HEK293 (cell line): ENCODE data around the gene FES.

Experiments
- CTCF ChIA-PET: fragments of 350-600 bp; formaldehyde crosslinking; extraction: SDS; loops from one replicate; lab custom pipeline; 2021; ENCODE audit warnings: antibody characterized with exemption; lab: Yijun Ruan, JAX
- POLR2A ChIA-PET: fragments of 300-600 bp; formaldehyde crosslinking; extraction: SDS; loops from one replicate; lab custom pipeline; 2020; ENCODE audit warnings: antibody characterized with exemption, inconsistent platforms; lab: Yijun Ruan, JAX
- H3K27ac ChIP-seq: fragments of 200-500 bp; sonication (Bioruptor generic); 2 replicates; pipeline ENCODE4 v1.5.1; 2014; ENCODE audit warnings: low read depth, low read length, control low read depth, inconsistent platforms; ENCODE audit errors: extremely low read depth
- H3K36me3 ChIP-seq, 2 experiments: fragments of 200-500 bp in 1 of 2; sonication (Bioruptor generic) in 1 of 2; 1 replicate in 1 of 2; 2 replicates in 1 of 2; pipeline ENCODE4 v1.5.1; 2014 to 2017; ENCODE audit warnings: inconsistent platforms in 2 of 2, low read length in 2 of 2; ENCODE audit not compliant: control insufficient read depth in 2 of 2, insufficient read depth in 1 of 2
- H3K4me1 ChIP-seq: fragments of 200-500 bp; sonication (Bioruptor generic); 2 replicates; pipeline ENCODE4 v1.5.1; 2014; ENCODE audit warnings: mild to moderate bottlenecking, low read length, inconsistent platforms; ENCODE audit not compliant: control insufficient read depth, insufficient read depth
- H3K4me3 ChIP-seq: 2 replicates; pipeline ENCODE4 v1.5.1; 2011; ENCODE audit warnings: low read depth, mild to moderate bottlenecking, control low read depth, low read length, moderate library complexity
- H3K9me3 ChIP-seq: fragments of 200-500 bp; sonication (Bioruptor generic); 2 replicates; pipeline ENCODE4 v1.5.1; 2014; ENCODE audit warnings: low read depth, low read length, inconsistent platforms; ENCODE audit not compliant: control insufficient read depth, insufficient read depth
- MEIS1 ChIP-seq: sonication (generic); formaldehyde crosslinking; IDR thresholded peaks from 2 replicates; pipeline ENCODE4 v1.8.1; 2022; ENCODE audit warnings: missing genetic modification reagents, mild to moderate bottlenecking, borderline replicate concordance
- SCRT1 ChIP-seq: fragments of 450-650 bp; formaldehyde crosslinking; IDR thresholded peaks from 2 replicates; pipeline ENCODE4 v1.5.1; 2016; ENCODE audit warnings: missing biosample characterization, missing genetic modification characterization, borderline replicate concordance
- SCRT2 ChIP-seq: fragments of 450-650 bp; formaldehyde crosslinking; IDR thresholded peaks from 2 replicates; pipeline ENCODE4 v1.5.1; 2016; ENCODE audit warnings: missing biosample characterization, missing genetic modification characterization
- ZBTB21 ChIP-seq: fragments of 450-650 bp; formaldehyde crosslinking; IDR thresholded peaks from 2 replicates; pipeline ENCODE4 v1.5.1; 2017; ENCODE audit warnings: missing biosample characterization, missing genetic modification characterization
- ZBTB48 ChIP-seq: fragments of 450-650 bp; formaldehyde crosslinking; IDR thresholded peaks from 2 replicates; pipeline ENCODE4 v1.5.1; 2016; ENCODE audit warnings: missing biosample characterization, missing genetic modification characterization
- ZBTB7A ChIP-seq: fragments of 450-650 bp; formaldehyde crosslinking; IDR thresholded peaks from 2 replicates; pipeline ENCODE4 v1.5.1; 2016; ENCODE audit warnings: low read depth, missing biosample characterization, missing genetic modification characterization
- ZNF121 ChIP-seq: fragments of 450-650 bp; formaldehyde crosslinking; IDR thresholded peaks from 2 replicates; pipeline ENCODE4 v1.5.1; 2016; ENCODE audit warnings: missing biosample characterization, missing genetic modification characterization
- ZNF138 ChIP-seq: fragments of 450-650 bp; formaldehyde crosslinking; IDR thresholded peaks from 2 replicates; pipeline ENCODE4 v1.5.1; 2016; ENCODE audit warnings: missing biosample characterization, missing genetic modification characterization, borderline replicate concordance
- ZNF146 ChIP-seq: fragments of 450-650 bp; formaldehyde crosslinking; IDR thresholded peaks from 2 replicates; pipeline ENCODE4 v1.5.1; 2016; ENCODE audit warnings: missing biosample characterization, missing genetic modification characterization
- ZNF214 ChIP-seq: fragments of 450-650 bp; formaldehyde crosslinking; IDR thresholded peaks from 2 replicates; pipeline ENCODE4 v1.5.1; 2017; ENCODE audit warnings: missing biosample characterization, mild to moderate bottlenecking, missing genetic modification characterization, borderline replicate concordance
- ZNF239 ChIP-seq: fragments of 450-650 bp; formaldehyde crosslinking; IDR thresholded peaks from 2 replicates; pipeline ENCODE4 v1.5.1; 2016; ENCODE audit warnings: missing biosample characterization, missing genetic modification characterization
- ZNF341 ChIP-seq: fragments of 450-650 bp; formaldehyde crosslinking; IDR thresholded peaks from 2 replicates; pipeline ENCODE4; 2016; ENCODE audit warnings: low read depth, missing biosample characterization, missing genetic modification characterization
- ZNF391 ChIP-seq: fragments of 450-650 bp; formaldehyde crosslinking; IDR thresholded peaks from 2 replicates; pipeline ENCODE4 v1.5.1; 2016; ENCODE audit warnings: low read depth, missing biosample characterization, missing genetic modification characterization, borderline replicate concordance
- ZNF473 ChIP-seq: fragments of 450-650 bp; formaldehyde crosslinking; IDR thresholded peaks from 2 replicates; pipeline ENCODE4 v1.5.1; 2017; ENCODE audit warnings: missing biosample characterization, missing genetic modification characterization
- ZNF529 ChIP-seq: fragments of 450-650 bp; formaldehyde crosslinking; IDR thresholded peaks from 2 replicates; pipeline ENCODE4 v1.5.1; 2017; ENCODE audit warnings: missing genetic modification characterization, missing biosample characterization; ENCODE audit not compliant: insufficient replicate concordance
- ZNF664 ChIP-seq: fragments of 450-650 bp; formaldehyde crosslinking; IDR thresholded peaks from 2 replicates; pipeline ENCODE4 v1.5.1; 2016; ENCODE audit warnings: missing biosample characterization, missing genetic modification characterization
- ZNF776 ChIP-seq: fragments of 450-650 bp; formaldehyde crosslinking; IDR thresholded peaks from 2 replicates; pipeline ENCODE4 v1.5.0; 2017; ENCODE audit warnings: missing biosample characterization, missing genetic modification characterization, borderline replicate concordance
- TF ChIP-seq, protein P1 (sequence below): fragments of 450-650 bp; formaldehyde crosslinking; conservative IDR thresholded peaks from 2 replicates; pipeline ENCODE4 v1.5.1; 2016; ENCODE audit warnings: low read depth, missing biosample characterization, missing genetic modification characterization
- TF ChIP-seq, protein P2 (sequence below): fragments of 450-650 bp; formaldehyde crosslinking; IDR thresholded peaks from 2 replicates; pipeline ENCODE4 v1.5.1; 2016; ENCODE audit warnings: missing biosample characterization, missing genetic modification characterization

The FES gene

DNA sequence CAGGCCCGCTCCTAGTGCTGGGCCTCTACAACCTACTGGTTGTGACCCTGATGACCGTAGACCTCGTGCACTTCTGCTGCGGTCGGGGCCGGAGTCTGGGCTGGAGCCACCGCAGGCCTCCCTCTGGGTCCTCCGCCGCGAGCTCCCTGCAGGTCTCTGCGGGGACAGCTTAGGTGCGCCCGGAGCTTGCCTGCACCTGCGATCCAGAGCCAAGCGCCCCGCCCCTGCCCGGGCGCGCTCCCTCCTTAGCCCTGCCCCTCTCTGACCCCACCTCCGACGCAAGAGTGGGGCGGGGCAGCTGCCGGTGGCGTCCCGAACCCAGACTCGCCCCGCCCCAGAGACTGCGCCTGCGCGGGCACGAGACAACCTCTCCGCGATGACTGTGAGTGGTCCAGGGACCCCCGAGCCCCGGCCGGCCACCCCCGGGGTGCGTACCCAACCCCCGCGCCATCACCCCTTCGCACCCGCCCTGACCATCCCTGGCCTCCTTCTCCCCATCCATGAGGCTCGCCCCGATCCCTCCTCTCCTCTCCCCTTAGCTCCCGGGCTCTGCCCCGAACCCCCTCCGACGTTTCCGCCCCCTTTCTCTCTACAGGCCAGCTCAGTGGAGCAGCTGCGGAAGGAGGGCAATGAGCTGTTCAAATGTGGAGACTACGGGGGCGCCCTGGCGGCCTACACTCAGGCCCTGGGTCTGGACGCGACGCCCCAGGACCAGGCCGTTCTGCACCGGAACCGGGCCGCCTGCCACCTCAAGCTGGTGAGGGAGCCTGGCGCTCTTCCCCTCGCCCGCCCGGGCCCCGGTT, 50.8 kb downstream of the FES start, which contains the start of gene UNC45A (continued):
- TF ChIP-seq ZBTB7A (tag by site-specific recombination) (peak; percentile 74), ZNF239 (no peak), ZNF341 (peak; percentile 81), ZNF214 (tag by site-specific recombination) (no peak), ZBTB48 (tag by site-specific recombination) (peak; percentile 82)

DNA sequence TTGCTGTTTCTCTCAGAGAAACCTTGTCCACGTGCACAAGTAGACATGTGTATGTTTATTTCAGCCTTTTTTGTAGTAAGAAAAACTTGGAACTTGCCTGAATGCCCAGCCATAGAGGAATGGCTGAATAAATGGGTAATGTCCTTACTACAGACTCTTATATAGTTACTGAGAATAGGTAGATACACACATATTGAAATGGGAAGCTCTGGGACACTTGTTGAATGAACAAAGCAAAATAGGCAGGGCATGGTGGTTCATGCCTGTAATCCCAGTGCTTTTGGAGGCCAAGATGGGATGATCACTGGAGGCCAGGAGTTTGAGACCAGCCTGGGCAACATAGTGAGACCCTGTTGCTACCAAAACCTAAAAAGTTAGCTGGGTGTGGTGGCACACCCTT, 52.5 kb downstream of the FES start:
- H3K9me3 ChIP-seq, result no peaks in the 10 kb centered on the region
- ChIA-PET POLR2A (interaction anchor here (11.4 kb wide), 1 partner anchor 18 kb away, joined by 179 read pairs; the partner anchor contains the start of gene RCCD1), CTCF (interaction anchor here (11.7 kb wide), 1 partner anchor 20 kb away, joined by 163 read pairs; the partner anchor contains the start of gene RCCD1)
- H3K4me1 ChIP-seq, result no peaks in the 10 kb centered on the region
- no peak overlapping the region for H3K27ac ChIP-seq
- H3K4me3 ChIP-seq, result no peak overlapping the region
- TF ChIP-seq SCRT2 (tag by site-specific recombination) (peak; percentile 93), SCRT1 (tag by site-specific recombination) (peak; percentile 91), ZNF776 (tag by site-specific recombination) (no peak), ZNF529 (tag by site-specific recombination) (no peak), ZNF138 (tag by site-specific recombination) (no peak), ZNF121 (peak; percentile 46; the same call in 1 of the 2 replicates), MEIS1 (CRISPR knock-in tag) (no peak), ZNF664 (tag by site-specific recombination) (no peak), ZNF146 (no peak), ZNF473 (tag by site-specific recombination) (no peak), ZBTB21 (no peak), ZNF391 (no peak)
- TF ChIP-seq, protein P1, sequence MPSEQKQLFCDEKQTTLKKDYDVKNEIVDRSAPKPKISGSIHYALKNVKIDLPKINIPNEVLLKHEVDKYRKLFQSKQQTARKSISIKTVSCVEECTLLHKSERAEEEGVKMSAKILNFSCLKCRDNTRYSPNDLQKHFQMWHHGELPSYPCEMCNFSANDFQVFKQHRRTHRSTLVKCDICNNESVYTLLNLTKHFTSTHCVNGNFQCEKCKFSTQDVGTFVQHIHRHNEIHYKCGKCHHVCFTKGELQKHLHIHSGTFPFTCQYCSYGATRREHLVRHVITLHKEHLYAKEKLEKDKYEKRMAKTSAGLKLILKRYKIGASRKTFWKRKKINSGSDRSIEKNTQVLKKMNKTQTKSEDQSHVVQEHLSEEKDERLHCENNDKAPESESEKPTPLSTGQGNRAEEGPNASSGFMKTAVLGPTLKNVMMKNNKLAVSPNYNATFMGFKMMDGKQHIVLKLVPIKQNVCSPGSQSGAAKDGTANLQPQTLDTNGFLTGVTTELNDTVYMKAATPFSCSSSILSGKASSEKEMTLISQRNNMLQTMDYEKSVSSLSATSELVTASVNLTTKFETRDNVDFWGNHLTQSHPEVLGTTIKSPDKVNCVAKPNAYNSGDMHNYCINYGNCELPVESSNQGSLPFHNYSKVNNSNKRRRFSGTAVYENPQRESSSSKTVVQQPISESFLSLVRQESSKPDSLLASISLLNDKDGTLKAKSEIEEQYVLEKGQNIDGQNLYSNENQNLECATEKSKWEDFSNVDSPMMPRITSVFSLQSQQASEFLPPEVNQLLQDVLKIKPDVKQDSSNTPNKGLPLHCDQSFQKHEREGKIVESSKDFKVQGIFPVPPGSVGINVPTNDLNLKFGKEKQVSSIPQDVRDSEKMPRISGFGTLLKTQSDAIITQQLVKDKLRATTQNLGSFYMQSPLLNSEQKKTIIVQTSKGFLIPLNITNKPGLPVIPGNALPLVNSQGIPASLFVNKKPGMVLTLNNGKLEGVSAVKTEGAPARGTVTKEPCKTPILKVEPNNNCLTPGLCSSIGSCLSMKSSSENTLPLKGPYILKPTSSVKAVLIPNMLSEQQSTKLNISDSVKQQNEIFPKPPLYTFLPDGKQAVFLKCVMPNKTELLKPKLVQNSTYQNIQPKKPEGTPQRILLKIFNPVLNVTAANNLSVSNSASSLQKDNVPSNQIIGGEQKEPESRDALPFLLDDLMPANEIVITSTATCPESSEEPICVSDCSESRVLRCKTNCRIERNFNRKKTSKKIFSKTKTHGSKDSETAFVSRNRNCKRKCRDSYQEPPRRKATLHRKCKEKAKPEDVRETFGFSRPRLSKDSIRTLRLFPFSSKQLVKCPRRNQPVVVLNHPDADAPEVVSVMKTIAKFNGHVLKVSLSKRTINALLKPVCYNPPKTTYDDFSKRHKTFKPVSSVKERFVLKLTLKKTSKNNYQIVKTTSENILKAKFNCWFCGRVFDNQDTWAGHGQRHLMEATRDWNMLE, result no peak
- TF ChIP-seq, protein P2, sequence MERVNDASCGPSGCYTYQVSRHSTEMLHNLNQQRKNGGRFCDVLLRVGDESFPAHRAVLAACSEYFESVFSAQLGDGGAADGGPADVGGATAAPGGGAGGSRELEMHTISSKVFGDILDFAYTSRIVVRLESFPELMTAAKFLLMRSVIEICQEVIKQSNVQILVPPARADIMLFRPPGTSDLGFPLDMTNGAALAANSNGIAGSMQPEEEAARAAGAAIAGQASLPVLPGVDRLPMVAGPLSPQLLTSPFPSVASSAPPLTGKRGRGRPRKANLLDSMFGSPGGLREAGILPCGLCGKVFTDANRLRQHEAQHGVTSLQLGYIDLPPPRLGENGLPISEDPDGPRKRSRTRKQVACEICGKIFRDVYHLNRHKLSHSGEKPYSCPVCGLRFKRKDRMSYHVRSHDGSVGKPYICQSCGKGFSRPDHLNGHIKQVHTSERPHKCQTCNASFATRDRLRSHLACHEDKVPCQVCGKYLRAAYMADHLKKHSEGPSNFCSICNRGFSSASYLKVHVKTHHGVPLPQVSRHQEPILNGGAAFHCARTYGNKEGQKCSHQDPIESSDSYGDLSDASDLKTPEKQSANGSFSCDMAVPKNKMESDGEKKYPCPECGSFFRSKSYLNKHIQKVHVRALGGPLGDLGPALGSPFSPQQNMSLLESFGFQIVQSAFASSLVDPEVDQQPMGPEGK, result no peak
- H3K36me3 ChIP-seq, result peaks cover 44 to 50% of the 10 kb centered on the region in 2 experiments; a peak in 2 of 3 replicates
